Measurements from ENCODE around the gene PFKFB4.
"Not testable (repeated sequence)": the region's sequence is repeated elsewhere in the genome, so short reads cannot be mapped to it uniquely, and the experiment has no call there.

Gene PFKFB4

GRCh38 chr3:48486952-48487351, 69.7 kb downstream of the PFKFB4 start:
- DNase-seq: no peak

DNA sequence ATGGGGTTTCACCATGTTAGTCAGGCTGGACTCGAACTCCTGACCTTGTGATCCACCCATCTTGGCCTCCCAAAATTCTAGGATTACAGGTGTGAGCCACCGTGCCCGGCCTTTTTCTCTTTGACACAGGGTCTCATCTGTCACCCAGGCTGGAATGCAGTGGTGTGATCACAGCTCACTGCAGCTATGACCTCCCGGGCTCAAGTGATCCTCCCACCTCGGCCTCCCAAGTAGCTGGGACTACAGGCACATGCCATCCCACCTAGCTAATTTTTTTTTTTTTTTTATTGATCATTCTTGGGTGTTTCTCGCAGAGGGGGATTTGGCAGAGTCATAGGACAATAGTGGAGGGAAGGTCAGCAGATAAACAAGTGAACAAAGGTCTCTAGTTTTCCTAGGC, 73.8 kb downstream of the PFKFB4 start:
- DNase-seq: not testable (repeated sequence)

DNA sequence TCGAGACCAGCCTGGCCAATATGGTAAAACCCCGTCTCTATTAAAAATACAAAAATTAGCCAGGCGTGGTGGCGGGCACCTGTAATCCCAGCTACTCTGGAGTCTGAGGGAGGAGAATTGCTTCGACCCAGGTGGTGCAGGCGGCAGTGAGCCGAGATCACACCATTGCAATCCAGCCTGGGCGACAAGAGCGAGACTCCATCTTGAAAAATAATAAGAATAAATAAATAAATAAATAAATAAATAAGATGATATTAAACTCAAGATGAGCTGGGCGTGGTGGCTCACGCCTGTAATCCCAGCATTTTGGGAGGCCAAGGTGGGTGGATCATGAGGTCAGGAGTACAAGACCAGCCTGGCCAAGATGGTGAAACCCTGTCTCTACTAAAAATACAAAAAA, 75.7 kb downstream of the PFKFB4 start:
- not testable (repeated sequence) for DNase-seq

DNA sequence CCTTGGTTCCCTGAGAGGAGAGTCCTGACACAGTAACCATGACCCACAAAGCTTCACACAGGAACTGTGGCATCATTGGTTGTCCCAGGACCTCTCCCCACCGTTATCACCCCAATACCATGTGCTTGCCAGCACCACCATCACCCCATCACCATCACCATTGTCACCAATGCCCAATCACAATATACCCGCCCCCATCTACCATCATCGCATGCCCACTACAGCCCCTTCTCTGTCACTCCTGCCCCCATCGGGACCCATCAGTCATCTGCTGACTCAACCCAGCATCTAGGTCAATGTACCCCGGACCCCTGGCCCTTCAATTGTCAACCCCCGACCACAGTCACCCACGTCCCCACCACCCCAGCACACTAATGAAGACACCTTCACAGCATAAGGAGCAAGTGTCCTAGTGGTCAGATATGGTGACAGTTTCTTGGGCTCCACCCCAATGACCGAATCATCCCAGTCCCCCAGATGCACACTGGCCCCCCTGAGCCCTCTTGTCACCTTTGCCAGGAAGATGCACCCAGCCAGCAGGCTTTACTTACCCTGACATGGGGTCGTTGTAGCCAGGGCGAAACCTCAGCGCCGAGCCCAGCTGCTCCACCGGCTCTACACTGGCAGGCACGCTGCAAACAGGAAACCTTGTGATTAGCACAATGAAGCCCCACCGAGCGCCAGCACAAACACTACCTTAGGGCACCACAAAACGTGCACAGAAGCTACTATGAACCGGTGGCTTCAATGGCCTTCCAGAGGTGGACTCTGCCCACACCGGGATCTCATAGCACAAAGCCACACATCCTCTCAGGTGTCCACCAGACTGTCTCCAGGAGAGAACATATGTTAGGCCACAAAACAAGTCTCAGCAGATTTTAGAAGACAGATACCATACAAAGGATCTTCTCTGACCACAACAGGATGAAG, 77.7 kb downstream of the PFKFB4 start:
- DNase-seq: no peak

GRCh38 chr3:48477959-48478520, 78.6 kb downstream of the PFKFB4 start:
- DNase-seq: no peak

GRCh38 chr3:48476426-48477053, 80.1 kb downstream of the PFKFB4 start:
- DNase-seq: no peak

DNA sequence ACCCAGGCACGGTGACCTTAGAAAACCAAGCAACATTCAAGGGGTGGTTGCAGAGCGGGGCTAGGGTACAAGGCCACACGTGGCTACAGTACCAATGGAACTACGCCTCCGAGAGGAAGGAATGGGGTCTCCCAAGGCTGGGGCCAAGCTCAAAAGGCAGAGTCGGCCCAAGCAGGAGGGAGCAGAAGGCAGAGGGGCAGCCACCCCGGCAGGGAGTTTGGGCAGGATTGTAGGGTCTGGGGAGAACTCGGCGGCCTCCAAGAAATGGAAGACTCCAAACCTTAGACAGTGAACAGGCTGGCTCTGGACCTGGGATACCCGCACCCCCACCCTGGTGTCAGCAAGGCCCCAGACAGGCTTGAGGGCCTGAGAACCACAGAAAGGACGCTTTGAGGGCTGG, 81.4 kb downstream of the PFKFB4 start:
- no peak for DNase-seq

DNA sequence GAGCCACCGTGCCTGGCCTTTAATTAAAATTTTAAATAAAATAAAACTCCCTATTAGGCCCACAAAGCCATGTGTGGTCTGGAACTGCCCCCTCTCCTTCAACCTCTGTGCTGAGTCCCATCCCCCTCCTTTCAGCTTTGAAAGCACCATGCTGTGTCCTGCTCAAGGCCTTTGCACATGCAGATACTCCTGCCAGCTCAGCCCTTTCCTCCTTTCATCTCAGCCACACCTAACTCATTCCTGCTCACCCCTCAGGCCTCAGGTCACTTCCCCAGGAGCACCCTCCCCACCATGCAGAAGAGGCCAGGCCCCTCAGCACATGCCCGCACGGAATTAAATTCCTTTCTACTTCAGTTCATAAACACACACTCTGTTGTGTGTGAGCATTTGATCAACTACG, 82.0 kb downstream of the PFKFB4 start:
- DNase-seq: no peak

DNA sequence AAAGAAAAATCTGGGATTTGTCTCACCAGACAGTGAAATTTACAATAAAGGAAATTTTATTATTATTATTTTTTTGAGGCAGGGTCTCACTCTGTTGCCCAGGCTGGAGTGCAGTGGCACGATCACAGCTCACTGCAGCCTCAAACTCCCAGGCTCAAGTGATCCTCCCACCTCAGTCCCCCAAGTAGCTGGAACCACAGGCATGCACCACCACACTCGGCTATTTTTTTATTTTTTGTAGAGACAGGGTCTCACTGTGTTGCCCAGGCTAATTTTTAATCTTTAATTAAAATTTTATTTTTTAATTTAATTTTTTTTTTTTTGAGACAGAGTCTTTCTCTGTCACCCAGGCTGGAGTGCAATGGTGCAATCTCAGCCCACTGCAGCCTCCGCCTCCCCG, 82.6 kb downstream of the PFKFB4 start:
- DNase-seq: not testable (repeated sequence)

DNA sequence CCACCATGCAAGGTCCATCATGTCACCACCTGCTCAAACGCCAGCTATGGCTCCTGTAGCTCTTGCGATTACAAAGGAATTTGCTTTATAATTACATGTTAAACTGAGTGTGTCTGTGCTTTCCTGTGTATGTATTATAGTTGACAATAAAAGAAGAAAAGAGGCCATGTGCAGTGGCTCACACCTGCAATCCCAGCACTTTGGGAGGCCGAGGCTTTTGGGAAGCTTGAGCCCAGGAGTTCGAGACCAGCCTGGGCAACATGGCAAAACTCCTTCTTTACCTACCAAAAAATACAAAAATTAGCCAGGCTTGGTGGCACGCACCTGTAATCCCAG, 83.0 kb downstream of the PFKFB4 start:
- no peak for DNase-seq

- DNase-seq: peak; percentile 92
These were observed 83.5 kb downstream of the PFKFB4 start for GRCh38 chr3:48472923-48473616.

DNA sequence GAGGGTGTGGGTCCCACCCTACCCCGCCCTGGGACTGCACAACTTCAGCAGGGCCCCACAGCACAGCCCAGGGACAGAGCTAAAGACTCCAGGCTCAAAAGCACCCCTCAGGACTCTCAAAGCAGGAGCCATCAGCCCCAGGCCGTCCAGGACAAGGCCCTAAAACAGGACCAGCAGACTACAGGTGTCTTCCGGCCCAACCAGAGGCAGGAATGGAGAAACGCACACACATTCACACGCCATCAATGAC, 84.0 kb downstream of the PFKFB4 start:
- DNase-seq: peak; percentile 53

DNA sequence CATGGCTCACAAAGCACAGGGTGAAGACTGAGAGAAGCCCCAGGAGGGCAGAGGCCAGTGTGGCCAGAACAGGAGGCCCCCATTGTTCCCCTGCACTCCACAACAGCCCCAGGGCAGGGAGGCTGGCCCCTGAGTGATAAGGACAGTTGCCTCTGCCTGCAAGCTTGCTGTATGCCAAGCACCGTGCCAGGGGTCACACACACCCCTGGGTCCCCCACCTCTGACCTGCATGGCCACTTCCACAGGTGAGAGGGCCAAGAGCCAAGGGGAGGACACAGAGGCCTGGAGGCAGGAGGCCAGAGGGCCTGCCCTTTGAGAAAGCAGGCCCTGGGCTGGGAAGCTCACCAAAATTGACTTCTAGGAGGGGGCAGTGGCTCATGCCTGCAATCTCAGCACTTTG, 86.3 kb downstream of the PFKFB4 start:
- DNase-seq: no peak

DNA sequence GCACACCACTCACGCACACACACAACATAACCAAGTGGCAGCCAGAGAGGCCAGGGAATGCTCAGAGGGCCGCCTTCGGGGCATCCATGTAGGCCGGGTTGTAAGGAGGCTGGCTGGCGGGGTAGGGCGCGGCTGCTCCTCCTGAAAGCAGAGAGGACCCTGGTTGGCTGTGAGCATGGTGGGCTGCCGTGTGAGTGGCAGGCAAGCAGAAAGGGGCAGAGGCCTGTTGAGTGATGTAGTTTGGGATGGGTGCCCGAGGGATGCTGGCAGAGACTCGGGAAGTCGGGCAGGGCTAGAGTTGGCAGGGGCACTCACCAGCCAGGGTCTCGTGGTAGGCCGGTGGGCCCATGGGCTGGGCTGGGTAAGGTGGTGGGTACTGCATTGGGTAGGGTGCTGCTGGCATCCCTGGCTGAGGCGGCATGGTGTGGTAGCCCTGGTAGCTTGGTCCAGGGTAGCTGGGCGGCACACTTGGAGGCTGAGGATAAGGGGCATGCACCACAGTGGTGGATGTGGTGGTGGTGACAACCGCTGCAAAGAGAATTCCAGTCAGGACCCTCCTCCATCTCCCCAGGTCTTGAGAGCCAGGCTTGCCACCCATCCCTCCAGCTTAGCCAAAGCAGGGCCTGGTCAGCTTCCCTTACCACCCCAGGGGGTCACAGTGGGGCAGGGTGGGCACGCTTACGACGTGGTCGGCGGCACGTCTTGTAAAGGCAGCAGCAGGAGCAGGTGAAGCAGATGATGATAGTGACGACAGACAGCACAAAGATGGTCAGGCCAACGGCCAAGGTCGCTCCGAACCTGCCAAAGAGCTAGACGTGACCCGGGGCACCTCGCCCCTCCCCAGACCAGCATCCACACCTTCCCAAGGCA, 87.3 kb downstream of the PFKFB4 start:
- no peak for DNase-seq

GRCh38 chr3:48468329-48468731, 88.3 kb downstream of the PFKFB4 start:
- DNase-seq: no peak
